HepG2 (cell line): Measurements from ENCODE around the gene RPRD2. TPM values are rescaled to one million over a fixed set of nuclear protein-coding genes. Genes with fewer than 3 reads are reported as not detected.

Experiments
- ATAC-seq: fragments of 200-7000 bp; cut with Tn5 transposase; 3 replicates; pipeline ENCODE4 v1.9.1; 2020; ENCODE audit warnings: mild to moderate bottlenecking, moderate library complexity
- BruUV-seq: library from RNA; stranded (reverse); fragments of 400-500 nt; replicated peaks from 2 replicates; lab custom pipeline; 2021; lab: Mats Ljungman, UMichigan
- CTCF ChIA-PET: fragments of 300-600 bp; formaldehyde crosslinking; extraction: SDS; loops from one replicate; lab custom pipeline; 2021; ENCODE audit warnings: low total read pairs, inconsistent platforms, low intra/inter-chr PET ratio; lab: Yijun Ruan, JAX
- POLR2A ChIA-PET: fragments of 350-600 bp; sonication (Branson Sonifier 250); formaldehyde crosslinking; loops from one replicate; lab custom pipeline; 2020; ENCODE audit warnings: antibody characterized with exemption, inconsistent platforms; lab: Yijun Ruan, JAX
- DNase-seq: peaks from one replicate; pipeline ENCODE4 v3.0.0-alpha.2; 2015; ENCODE audit warnings: low spot score
- FAIRE-seq: peaks from 3 replicates; lab custom pipeline; 2011; peaks lifted over from hg19 to GRCh38; lab: Jason Lieb, UNC
- H2AFZ ChIP-seq: one replicate; pipeline ENCODE4 v1.6.1; 2011; ENCODE audit warnings: low read length, inconsistent platforms
- H3K27ac ChIP-seq: fragments of 300-600 bp; 3 replicates; pipeline ENCODE4 v1.8.0; 2011; ENCODE audit warnings: mixed run types, mild to moderate bottlenecking, mixed read lengths, low read length, inconsistent platforms; ENCODE audit not compliant: insufficient read depth; ENCODE audit errors: extremely low read length
- H3K27me3 ChIP-seq, 2 experiments: fragments of 200-600 bp in 1 of 2; 2 replicates in 1 of 2; 3 replicates in 1 of 2; pipeline versions ENCODE4 v1.6.0 to v1.8.0; 2011; ENCODE audit warnings: low read length in 2 of 2, mild to moderate bottlenecking in 2 of 2, moderate library complexity in 2 of 2, inconsistent platforms in 1 of 2; ENCODE audit not compliant: insufficient read depth in 2 of 2, control insufficient read depth in 1 of 2
- H3K36me3 ChIP-seq, 2 experiments: fragments of 200-600 bp in 1 of 2; replicated peaks in 1 of 2; 2 replicates in 1 of 2; 3 replicates in 1 of 2; pipeline versions ENCODE4 v1.5.1 to v1.8.0; 2011; ENCODE audit warnings: low read length in 2 of 2, inconsistent platforms in 1 of 2; ENCODE audit not compliant: insufficient read depth in 2 of 2, control insufficient read depth in 1 of 2
- H3K4me1 ChIP-seq: 2 replicates; pipeline ENCODE4 v1.5.1; 2012; ENCODE audit warnings: low read length, inconsistent platforms; ENCODE audit not compliant: insufficient read depth
- H3K4me2 ChIP-seq: 2 replicates; pipeline ENCODE4 v1.6.0; 2011; ENCODE audit warnings: low read depth, low read length, inconsistent platforms
- H3K4me3 ChIP-seq, 3 experiments: fragments of 200-600 bp in 1 of 3; sonication (generic), shearing (Covaris generic) in 1 of 3; replicated peaks in 1 of 3; 2 replicates each; pipeline ENCODE4 v1.5.1; 2011 to 2016; ENCODE audit warnings: low read length in 3 of 3, inconsistent platforms in 2 of 3, low read depth in 2 of 3, mild to moderate bottlenecking in 2 of 3, control low read depth in 1 of 3, mixed read lengths in 1 of 3; ENCODE audit not compliant: insufficient read depth in 1 of 3
- H3K79me2 ChIP-seq: one replicate; pipeline ENCODE4 v1.6.1; 2011; ENCODE audit warnings: low read length, inconsistent platforms; ENCODE audit not compliant: insufficient read depth
- H3K9ac ChIP-seq: 2 replicates; pipeline ENCODE4 v1.6.0; 2011; ENCODE audit warnings: mild to moderate bottlenecking, low read depth, low read length, inconsistent platforms; ENCODE audit not compliant: insufficient read depth
- H3K9me3 ChIP-seq: 2 replicates; pipeline ENCODE4 v1.5.1; 2012; ENCODE audit warnings: mild to moderate bottlenecking, low read length
- H4K20me1 ChIP-seq: 2 replicates; pipeline ENCODE4 v1.6.0; 2011; ENCODE audit warnings: inconsistent platforms, mild to moderate bottlenecking, low read length, moderate library complexity; ENCODE audit not compliant: insufficient read depth
- ADNP ChIP-seq: sonication (generic); formaldehyde crosslinking; IDR thresholded peaks from 2 replicates; pipeline ENCODE4 v1.4.0; 2020; ENCODE audit warnings: missing genetic modification reagents
- BCL6 ChIP-seq: IDR thresholded peaks from 2 replicates; pipeline ENCODE4 v1.6.1; 2016; ENCODE audit warnings: missing genetic modification reagents, missing compliant biosample characterization
- CEBPB ChIP-seq: IDR thresholded peaks from 2 replicates; pipeline ENCODE4 v1.6.1; 2011; ENCODE audit warnings: low read depth, low read length, improper control_type of control experiment, borderline replicate concordance
- FOXK1 ChIP-seq: sonication (generic); formaldehyde crosslinking; IDR thresholded peaks from 2 replicates; pipeline ENCODE4 v1.4.0; 2020; ENCODE audit warnings: low read depth, missing genetic modification reagents, borderline replicate concordance
- HNF4A ChIP-seq: sonication (generic); formaldehyde crosslinking; IDR thresholded peaks from 2 replicates; pipeline ENCODE4 v1.4.0; 2020; ENCODE audit warnings: missing genetic modification reagents
- IKZF5 ChIP-seq: IDR thresholded peaks from 2 replicates; pipeline ENCODE4 v1.6.1; 2018; ENCODE audit warnings: missing genetic modification reagents, mild to moderate bottlenecking, missing compliant biosample characterization
- KAT7 ChIP-seq: IDR thresholded peaks from 2 replicates; pipeline ENCODE4 v1.6.1; 2018; ENCODE audit warnings: borderline replicate concordance, missing compliant biosample characterization
- MXD3 ChIP-seq: IDR thresholded peaks from 2 replicates; pipeline ENCODE4 v1.6.1; 2016; ENCODE audit warnings: mild to moderate bottlenecking, missing biosample characterization, missing genetic modification reagents
- RAD51 ChIP-seq: fragments of 450-650 bp; IDR thresholded peaks from 2 replicates; pipeline ENCODE4 v1.6.1; 2016; ENCODE audit warnings: borderline replicate concordance
- RBM22 ChIP-seq: fragments of 200-400 bp; formaldehyde crosslinking; optimal IDR thresholded peaks from 2 replicates; pipeline ENCODE3; 2017; ENCODE audit warnings: mild to moderate bottlenecking, low read length, moderate library complexity
- RBM39 ChIP-seq: fragments of 200-400 bp; formaldehyde crosslinking; IDR thresholded peaks from one replicate; pipeline ENCODE4 v1.6.1; 2018; ENCODE audit warnings: antibody characterized with exemption, mild to moderate bottlenecking, low read depth, low read length; ENCODE audit not compliant: poor library complexity, severe bottlenecking
- SAP130 ChIP-seq: IDR thresholded peaks from 2 replicates; pipeline ENCODE4 v1.6.1; 2016; ENCODE audit warnings: low read depth
- SKIL ChIP-seq: sonication (generic); formaldehyde crosslinking; IDR thresholded peaks from 2 replicates; pipeline ENCODE4 v1.8.0; 2022; ENCODE audit warnings: missing genetic modification reagents, mild to moderate bottlenecking, moderate library complexity, borderline replicate concordance
- TAF1 ChIP-seq: sonication (generic); formaldehyde crosslinking; IDR thresholded peaks from 2 replicates; pipeline ENCODE4 v1.4.0; 2020; ENCODE audit warnings: missing genetic modification reagents
- ZEB1 ChIP-seq: IDR thresholded peaks from 2 replicates; pipeline ENCODE4 v1.6.1; 2012; ENCODE audit warnings: mild to moderate bottlenecking, low read depth, inconsistent platforms; ENCODE audit not compliant: insufficient replicate concordance
- ZFY ChIP-seq: sonication (generic); formaldehyde crosslinking; IDR thresholded peaks from 2 replicates; pipeline ENCODE4 v1.4.0; 2020; ENCODE audit warnings: missing genetic modification reagents
- ZNF230 ChIP-seq: sonication (generic); formaldehyde crosslinking; IDR thresholded peaks from 2 replicates; pipeline ENCODE4 v1.4.0; 2020; ENCODE audit warnings: mild to moderate bottlenecking, missing genetic modification reagents
- ZNF432 ChIP-seq: sonication (generic); formaldehyde crosslinking; IDR thresholded peaks from 2 replicates; pipeline ENCODE4 v1.5.0; 2020; ENCODE audit warnings: missing genetic modification reagents, mild to moderate bottlenecking, borderline replicate concordance
- ZNF605 ChIP-seq: sonication (generic); formaldehyde crosslinking; IDR thresholded peaks from 2 replicates; pipeline ENCODE4 v1.8.0; 2022; ENCODE audit warnings: mild to moderate bottlenecking, missing genetic modification reagents
- ZNF670 ChIP-seq: sonication (generic); formaldehyde crosslinking; IDR thresholded peaks from 2 replicates; pipeline ENCODE4 v1.8.0; 2022; ENCODE audit warnings: mild to moderate bottlenecking, missing genetic modification reagents, borderline replicate concordance
- ZZZ3 ChIP-seq: sonication (generic); formaldehyde crosslinking; IDR thresholded peaks from 2 replicates; pipeline ENCODE4 v1.4.0; 2020; ENCODE audit warnings: missing genetic modification reagents, mild to moderate bottlenecking, borderline replicate concordance
- WGBS: methylation state at CpG from one replicate; pipeline ENCODE4 v1.1.6; 2017; ENCODE audit warnings: low lambda C conversion rate; 5-methylcytosine and 5-hydroxymethylcytosine counted together
- in situ Hi-C: cut with HindIII; loops from 2 replicates; pipeline ENCODE4 v1.10.0; 2017; ENCODE audit warnings: low pct_unique_long_range_greater_than_20kb; ENCODE audit not compliant: extremely low pct_ligation_motif_present
- intact Hi-C: fragments of 100-400 bp; cut with micrococcal nuclease; formaldehyde crosslinking; loops from one replicate; pipeline ENCODE4 v1.10.0; 2022; ENCODE audit not compliant: unreplicated experiment
- polyA plus RNA-seq, 8 experiments: library from polyadenylated mRNA; depleted of rRNA in 3 of 8; stranded (reverse) in 7 of 8; unstranded in 1 of 8; fragments of >200 nt; fragmentation: Illumina TruSeq in 4 of 8; extraction: Trizol in 4 of 8; gene quantifications; 2 replicates each; pipeline versions ENCODE4 v1.2.1 to v1.2.3, GENCODE V29; 2011 to 2016; ENCODE audit warnings: low read depth in 4 of 8, missing spikeins in 1 of 8, mixed read lengths in 1 of 8; ENCODE audit not compliant: insufficient read depth in 1 of 8
- total RNA-seq, 5 experiments: library from RNA; depleted of rRNA; stranded (reverse); fragments of >200 nt; fragmentation: Illumina TruSeq; extraction: Trizol; gene quantifications; 2 replicates each; pipeline ENCODE4 v1.2.3, GENCODE V29; 2016; ENCODE audit warnings: low read depth in 1 of 5

RPRD2 gene
- total and polyA plus RNA-seq, 2 of the 13 experiments (the other 11 are each of a cell fraction or from before 2014, with no cell fraction given) = 8.0 to 8.9 TPM

GRCh38 chr1:150409504-150410362 is 45.8 kb downstream of the RPRD2 start:
- Histone ChIP-seq H4K20me1 (peaks cover 40% of the 10 kb centered on the region), H3K79me2 (peaks cover 85% of the 10 kb centered on the region), H3K4me2 (peak overlapping the region; percentile 75), H2AFZ (no peak overlapping the region), H3K9ac (peak overlapping the region; percentile 13; the same call in 1 of the 2 replicates), H3K36me3 (no peaks in the 10 kb centered on the region), H3K4me1 (peaks cover 76% of the 10 kb centered on the region), H3K27me3 (no peaks in the 10 kb centered on the region), H3K9me3 (no peaks in the 10 kb centered on the region), H3K27ac (peak overlapping the region; percentile 75), H3K4me3 (peak overlapping the region; percentile 4 to 46 (median 46); a peak in 4 of 6 replicates)
- 2% methylated on average over 12 of the region's 12 CpGs for WGBS
- POLR2A ChIA-PET = interaction anchor here (0.7 to 2.7 kb wide), 4 partner anchors 9 to 46 kb away, joined by 3 to 27 read pairs (median 4); partner anchors contain the start of gene RPRD2
- intact Hi-C loops = loop anchor here (2.0 to 10.0 kb wide), 2 partner anchors 45 to 85 kb away; partner anchors contain the start of genes PRPF3 and RPRD2
- CTCF ChIA-PET = no interaction called here
- ATAC-seq (peak; percentile 52), FAIRE-seq (peak; percentile 83), DNase-seq (peak; percentile 89)
- in situ Hi-C loops = loop anchor here (10.0 kb wide), 1 partner anchor 45 kb away; the partner anchor contains the start of gene RPRD2
- BruUV-seq = TSS peak; percentile 51
- TF ChIP-seq RBM39 = no peak
- peak; percentile 79 for TF ChIP-seq CEBPB
- peak; percentile 33; the same call in 1 of the 2 replicates for TF ChIP-seq SAP130 (CRISPR knock-in tag)
- no peak for TF ChIP-seq ZNF432 (CRISPR knock-in tag)
- TF ChIP-seq ZNF670 (CRISPR knock-in tag) = no peak
- TF ChIP-seq ZEB1 = peak; percentile 46
- TF ChIP-seq ZNF230 (CRISPR knock-in tag) = no peak
- TF ChIP-seq BCL6 = peak; percentile 92
- peak; percentile 70 for TF ChIP-seq HNF4A (CRISPR knock-in tag)
- 0 out of 2 replicates have a peak, but pooled peaks have one; percentile 66 for TF ChIP-seq ADNP (CRISPR knock-in tag)
- TF ChIP-seq ZZZ3 = no peak
- no peak for TF ChIP-seq RBM22
- TF ChIP-seq FOXK1 = peak; percentile 44; the same call in 1 of the 2 replicates
- TF ChIP-seq KAT7 (CRISPR knock-in tag) = peak; percentile 5; the same call in 1 of the 2 replicates
- 0 out of 2 replicates have a peak, but pooled peaks have one; percentile 6 for TF ChIP-seq SKIL (CRISPR knock-in tag)
- TF ChIP-seq RAD51 = no peak
- no peak for TF ChIP-seq ZNF605 (CRISPR knock-in tag)
- 0 out of 2 replicates have a peak, but pooled peaks have one; percentile 16 for TF ChIP-seq IKZF5 (CRISPR knock-in tag)
- TF ChIP-seq TAF1 = no peak
- TF ChIP-seq ZFY (CRISPR knock-in tag) = no peak
- no peak for TF ChIP-seq MXD3 (CRISPR knock-in tag)
